HEK293T (cell line): ENCODE results near the gene TBR1.

Experiments used
- ARNT ChIP-seq: fragments of 450-650 bp; IDR thresholded peaks from 2 replicates; pipeline ENCODE4 v1.6.1; 2017; ENCODE audit warnings: mild to moderate bottlenecking
- BHLHE40 ChIP-seq: fragments of 450-650 bp; IDR thresholded peaks from 2 replicates; pipeline ENCODE4 v1.6.1; 2016; ENCODE audit warnings: mild to moderate bottlenecking, moderate library complexity, borderline replicate concordance
- FOXA1 ChIP-seq: fragments of 450-650 bp; IDR thresholded peaks from 2 replicates; pipeline ENCODE4 v1.6.1; 2016; ENCODE audit warnings: mild to moderate bottlenecking
- FOXM1 ChIP-seq: fragments of 450-650 bp; IDR thresholded peaks from 2 replicates; pipeline ENCODE4 v1.6.1; 2017; ENCODE audit warnings: mild to moderate bottlenecking, borderline replicate concordance
- HDGF ChIP-seq: fragments of 450-650 bp; IDR thresholded peaks from 2 replicates; pipeline ENCODE4 v1.6.1; 2017; ENCODE audit warnings: antibody characterized with exemption, borderline replicate concordance
- SP1 ChIP-seq: fragments of 450-650 bp; IDR thresholded peaks from 2 replicates; pipeline ENCODE4 v1.6.1; 2017
- SUZ12 ChIP-seq: fragments of 450-650 bp; IDR thresholded peaks from 2 replicates; pipeline ENCODE4 v1.6.1; 2016; ENCODE audit warnings: mild to moderate bottlenecking
- TARDBP ChIP-seq: fragments of 450-650 bp; IDR thresholded peaks from 2 replicates; pipeline ENCODE4 v1.6.1; 2016
- ZNF384 ChIP-seq: fragments of 450-650 bp; IDR thresholded peaks from 2 replicates; pipeline ENCODE4 v1.6.1; 2016

- TF ChIP-seq BHLHE40 = no peak
- TF ChIP-seq ZNF384 = no peak
- no peak for TF ChIP-seq TARDBP
- no peak for TF ChIP-seq FOXM1
- TF ChIP-seq HDGF = no peak
- no peak for TF ChIP-seq FOXA1
- no peak for TF ChIP-seq SP1
- TF ChIP-seq ARNT = no peak
- no peak for TF ChIP-seq SUZ12
These were observed 9.8 kb upstream of the TBR1 start for GRCh38 chr2:161406316-161406715.
